VCaP (cell line): ENCODE data around the gene KLHDC4.

Source experiments
- H3K27ac ChIP-seq: fragments of 450-650 bp; 2 replicates; pipeline ENCODE4 v1.5.1; 2017
- CTCF ChIP-seq: fragments of 450-650 bp; conservative IDR thresholded peaks from 2 replicates; pipeline ENCODE4 v1.5.1; 2017; ENCODE audit warnings: mild to moderate bottlenecking, moderate library complexity

KLHDC4 gene

GRCh38 chr16:87705771-87706277 lies 60.0 kb downstream of the KLHDC4 start:
- peak overlapping the region; percentile 52 for H3K27ac ChIP-seq
- TF ChIP-seq CTCF = no peak

- H3K27ac ChIP-seq = peak overlapping the region; percentile 52
- TF ChIP-seq CTCF = no peak
Measured at GRCh38 chr16:87704754-87705353, 60.9 kb downstream of the KLHDC4 start.

- TF ChIP-seq CTCF = no peak
- H3K27ac ChIP-seq = no peak overlapping the region
Measured at GRCh38 chr16:87703835-87704375, 61.9 kb downstream of the KLHDC4 start.

- no peak for TF ChIP-seq CTCF
- no peak overlapping the region for H3K27ac ChIP-seq
Measured at GRCh38 chr16:87703071-87703470, 62.7 kb downstream of the KLHDC4 start.

GRCh38 chr16:87702325-87702811 lies 63.4 kb downstream of the KLHDC4 start:
- TF ChIP-seq CTCF = peak; percentile 29
- H3K27ac ChIP-seq = no peak overlapping the region

GRCh38 chr16:87701505-87701921 lies 64.3 kb downstream of the KLHDC4 start:
- TF ChIP-seq CTCF = no peak

GRCh38 chr16:87701078-87701460 lies 64.7 kb downstream of the KLHDC4 start:
- H3K27ac ChIP-seq = no peak overlapping the region
- TF ChIP-seq CTCF = no peak

More at GRCh38 chr16:87701505-87701921, 64.3 kb downstream of the KLHDC4 start:
- no peak overlapping the region for H3K27ac ChIP-seq
